GM19324 (cell line): ENCODE data around the gene MON2.

Experiments used
- ATAC-seq: cut with Tn5 transposase; IDR thresholded peaks from one replicate; pipeline ENCODE4 v1.9.1; 2021; ENCODE audit warnings: mild to moderate bottlenecking, moderate library complexity; ENCODE audit not compliant: unreplicated experiment, low FRiP score

The MON2 gene

GRCh38 chr12:62605981-62606380 lies 139.4 kb downstream of the MON2 start:
- ATAC-seq, result no peak

GRCh38 chr12:62606654-62607053 lies 140.0 kb downstream of the MON2 start:
- ATAC-seq, result no peak

GRCh38 chr12:62613081-62613480 lies 146.5 kb downstream of the MON2 start:
- ATAC-seq, result no peak

- no peak for ATAC-seq
Measured at GRCh38 chr12:62618319-62618718, 151.7 kb downstream of the MON2 start.

GRCh38 chr12:62618930-62619329 lies 152.3 kb downstream of the MON2 start:
- no peak for ATAC-seq

- no peak for ATAC-seq
Measured at GRCh38 chr12:62621101-62621638, 154.5 kb downstream of the MON2 start.

- ATAC-seq, result no peak
Measured at GRCh38 chr12:62622177-62622576, 155.6 kb downstream of the MON2 start.

- ATAC-seq, result no peak
Measured at GRCh38 chr12:62625228-62625627, 158.6 kb downstream of the MON2 start.

GRCh38 chr12:62627181-62627580 lies 160.6 kb downstream of the MON2 start:
- ATAC-seq, result no peak

- no peak for ATAC-seq
Measured at GRCh38 chr12:62629413-62629812, 162.8 kb downstream of the MON2 start.

- no peak for ATAC-seq
Measured at GRCh38 chr12:62629971-62630739, 163.5 kb downstream of the MON2 start.

- no peak for ATAC-seq
Measured at GRCh38 chr12:62631471-62632410, 165.1 kb downstream of the MON2 start.

GRCh38 chr12:62632411-62632918 lies 165.8 kb downstream of the MON2 start:
- ATAC-seq, result no peak

- no peak for ATAC-seq
Measured at GRCh38 chr12:62635649-62636048, 169.0 kb downstream of the MON2 start.

- no peak for ATAC-seq
Measured at GRCh38 chr12:62637679-62638078, 171.1 kb downstream of the MON2 start.

- peak; percentile 59 for ATAC-seq
Measured at GRCh38 chr12:62640910-62641448, 174.4 kb downstream of the MON2 start.

GRCh38 chr12:62642486-62642885 lies 175.9 kb downstream of the MON2 start:
- no peak for ATAC-seq

GRCh38 chr12:62643486-62643885 lies 176.9 kb downstream of the MON2 start:
- no peak for ATAC-seq

- no peak for ATAC-seq
Measured at GRCh38 chr12:62646566-62646965, 179.9 kb downstream of the MON2 start.

GRCh38 chr12:62647586-62647985 lies 181.0 kb downstream of the MON2 start:
- ATAC-seq, result no peak
